Measurements from ENCODE around the gene CWF19L1.

The CWF19L1 gene

GRCh38 chr10:100182908-100183307 lies 84.5 kb downstream of the CWF19L1 start:
- no peak for DNase-seq (ENCODE audit: low spot score)

Data from kidney capillary endothelial cell (primary cell).